GM18511 (cell line): ENCODE results near the gene KCNJ10.

Experiments
- ATAC-seq: cut with Tn5 transposase; IDR thresholded peaks from one replicate; pipeline ENCODE4 v1.9.1; 2021; ENCODE audit warnings: mild to moderate bottlenecking, moderate library complexity; ENCODE audit not compliant: unreplicated experiment

The KCNJ10 gene

GRCh38 chr1:160084771-160085321, 14.9 kb upstream of the KCNJ10 start:
- ATAC-seq: no peak

- ATAC-seq: peak; percentile 85
Measured at GRCh38 chr1:160083968-160084770, 14.2 kb upstream of the KCNJ10 start.

- no peak for ATAC-seq
Measured at GRCh38 chr1:160082926-160083325, 13.0 kb upstream of the KCNJ10 start.

GRCh38 chr1:160082487-160082886, 12.5 kb upstream of the KCNJ10 start:
- no peak for ATAC-seq

- no peak for ATAC-seq
Measured at GRCh38 chr1:160081261-160081936, 11.4 kb upstream of the KCNJ10 start, which contains the start of gene KCNJ9. KCNJ9 (plus strand) TSS chr1:160081538; CDS start chr1:160084031, 2,493 bp downstream.

GRCh38 chr1:160080381-160081100, 10.6 kb upstream of the KCNJ10 start:
- ATAC-seq: no peak

GRCh38 chr1:160079448-160079847, 9.5 kb upstream of the KCNJ10 start:
- ATAC-seq: no peak

GRCh38 chr1:160078512-160079195, 8.7 kb upstream of the KCNJ10 start:
- ATAC-seq: peak; percentile 65

- ATAC-seq: no peak
Measured at GRCh38 chr1:160077486-160077885, 7.5 kb upstream of the KCNJ10 start.

- no peak for ATAC-seq
Measured at GRCh38 chr1:160076295-160076694, 6.3 kb upstream of the KCNJ10 start.

- no peak for ATAC-seq
Measured at GRCh38 chr1:160075836-160076235, 5.9 kb upstream of the KCNJ10 start.

GRCh38 chr1:160074865-160075264, 4.9 kb upstream of the KCNJ10 start:
- no peak for ATAC-seq

- ATAC-seq: no peak
Measured at GRCh38 chr1:160071289-160071688, 1.3 kb upstream of the KCNJ10 start.

GRCh38 chr1:160070243-160071163, 543 bp upstream of the KCNJ10 start:
- no peak for ATAC-seq

- no peak for ATAC-seq
Measured at GRCh38 chr1:160068225-160068624, 1.7 kb downstream of the KCNJ10 start.

GRCh38 chr1:160066829-160067745, 2.9 kb downstream of the KCNJ10 start:
- ATAC-seq: no peak

- no peak for ATAC-seq
Measured at GRCh38 chr1:160064746-160065145, 5.2 kb downstream of the KCNJ10 start.

- no peak for ATAC-seq
Measured at GRCh38 chr1:160064164-160064563, 5.8 kb downstream of the KCNJ10 start.

- no peak for ATAC-seq
Measured at GRCh38 chr1:160063176-160063575, 6.8 kb downstream of the KCNJ10 start.
